GM12878 (cell line): ENCODE data around the gene DRAXIN. TPM values are rescaled to one million over a fixed set of nuclear protein-coding genes. Genes with fewer than 3 reads are reported as not detected.

ENCODE experiments used
- JUNB ChIP-seq: IDR thresholded peaks from 2 replicates; pipeline ENCODE4 v1.6.1; 2016; ENCODE audit warnings: antibody characterized with exemption, mild to moderate bottlenecking
- MYC ChIP-seq: IDR thresholded peaks from 2 replicates; pipeline ENCODE4 v1.6.1; 2011; ENCODE audit warnings: mild to moderate bottlenecking, low read length, moderate library complexity, inconsistent platforms; ENCODE audit not compliant: insufficient read depth, insufficient replicate concordance, insufficient read length, severe bottlenecking
- POLR2A ChIP-seq: IDR thresholded peaks from 2 replicates; pipeline ENCODE4 v1.6.1; 2011; ENCODE audit warnings: low read depth, mild to moderate bottlenecking, low read length
- YY1 ChIP-seq: IDR thresholded peaks from 2 replicates; pipeline ENCODE4 v1.6.1; 2011; ENCODE audit warnings: low read depth, mild to moderate bottlenecking, low read length
- ZNF622 ChIP-seq: fragments of 450-650 bp; IDR thresholded peaks from 2 replicates; pipeline ENCODE4 v1.6.1; 2017; ENCODE audit warnings: mild to moderate bottlenecking, inconsistent platforms
- polyA plus RNA-seq, 11 experiments: library from polyadenylated mRNA; depleted of rRNA in 4 of 11; unstranded in 6 of 11; stranded (reverse) in 5 of 11; fragments of >200 nt; fragmentation: Nextera tagmentation in 4 of 11; fragmentation: Illumina TruSeq in 1 of 11; extraction: Ambion mirVana in 4 of 11; extraction: Trizol in 1 of 11; gene quantifications; 1 replicate in 1 of 11; 2 replicates in 10 of 11; pipeline versions ENCODE4 v1.2.1 to v1.2.3, GENCODE V29; 2011 to 2016; ENCODE audit warnings: inconsistent platforms in 2 of 11, missing spikeins in 2 of 11, low read depth in 1 of 11
- total RNA-seq, 4 experiments: library from RNA; depleted of rRNA in 3 of 4; stranded (reverse); fragments of >200 nt in 3 of 4; fragmentation: Illumina TruSeq in 1 of 4; extraction: Trizol in 1 of 4; gene quantifications; 2 replicates each; pipeline versions ENCODE4 v1.2.1 to v1.2.3, GENCODE V29; 2013 to 2021
- TF ChIP-seq, protein P1 (sequence below), 3 experiments: IDR thresholded peaks in 2 of 3; conservative IDR thresholded peaks in 1 of 3; 2 replicates each; pipeline ENCODE4 v1.5.1; 2011; ENCODE audit warnings: low read depth in 3 of 3, low read length in 3 of 3, mild to moderate bottlenecking in 3 of 3, control low read depth in 2 of 3, moderate library complexity in 2 of 3, inconsistent platforms in 1 of 3, mixed read lengths in 1 of 3; ENCODE audit not compliant: control insufficient read depth in 2 of 3, insufficient read depth in 1 of 3; ENCODE audit errors: extremely low read depth in 1 of 3
- TF ChIP-seq, protein P2 (sequence below): fragments of 450-650 bp; IDR thresholded peaks from 2 replicates; pipeline ENCODE4 v1.6.1; 2018; ENCODE audit warnings: mild to moderate bottlenecking, low read depth, moderate library complexity; ENCODE audit not compliant: partially characterized antibody

DRAXIN gene
- total and polyA plus RNA-seq, 10 of the 15 experiments (the other 5 are each of a cell fraction or from before 2014, with no cell fraction given): 0.01 to 0.05 (median 0.03) TPM; not detected in 3

DNA sequence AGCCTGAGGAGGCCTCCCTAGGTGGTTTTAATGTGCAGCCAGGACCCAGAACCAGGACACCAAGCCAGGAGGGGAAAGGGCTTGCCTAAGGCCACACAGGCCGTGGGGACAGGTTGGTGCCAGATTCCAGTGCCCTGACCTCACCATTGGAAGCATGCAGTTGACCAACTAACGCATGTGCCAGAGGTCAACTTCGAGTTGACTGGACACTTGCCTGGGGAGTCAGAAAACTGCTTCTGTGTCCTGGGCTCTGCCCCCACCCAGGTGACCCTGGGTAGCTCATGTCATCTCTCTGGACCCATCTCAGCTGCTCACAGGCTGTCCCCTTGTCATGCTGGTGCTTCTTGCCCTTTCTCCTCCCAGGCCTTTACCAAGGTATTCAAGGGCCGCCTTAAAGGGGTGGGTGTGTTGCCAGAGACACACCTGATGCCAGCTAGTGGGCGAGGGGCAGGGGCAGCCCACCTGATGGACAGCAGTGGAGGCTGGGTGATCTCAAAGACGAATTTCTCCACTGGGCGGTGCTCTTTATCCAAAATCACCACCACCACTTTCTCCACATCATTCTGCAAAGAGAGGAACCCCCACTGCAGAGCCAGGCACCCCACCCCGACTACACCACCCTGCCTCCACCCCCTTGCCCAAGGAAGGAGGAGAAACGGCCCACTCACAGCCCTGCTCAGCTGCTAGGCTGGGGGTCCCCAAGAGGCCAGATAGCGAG is 15.0 kb upstream of the DRAXIN start (continued):
- TF ChIP-seq ZNF622: no peak
- TF ChIP-seq YY1: no peak
- no peak for TF ChIP-seq JUNB
- TF ChIP-seq, protein P1, sequence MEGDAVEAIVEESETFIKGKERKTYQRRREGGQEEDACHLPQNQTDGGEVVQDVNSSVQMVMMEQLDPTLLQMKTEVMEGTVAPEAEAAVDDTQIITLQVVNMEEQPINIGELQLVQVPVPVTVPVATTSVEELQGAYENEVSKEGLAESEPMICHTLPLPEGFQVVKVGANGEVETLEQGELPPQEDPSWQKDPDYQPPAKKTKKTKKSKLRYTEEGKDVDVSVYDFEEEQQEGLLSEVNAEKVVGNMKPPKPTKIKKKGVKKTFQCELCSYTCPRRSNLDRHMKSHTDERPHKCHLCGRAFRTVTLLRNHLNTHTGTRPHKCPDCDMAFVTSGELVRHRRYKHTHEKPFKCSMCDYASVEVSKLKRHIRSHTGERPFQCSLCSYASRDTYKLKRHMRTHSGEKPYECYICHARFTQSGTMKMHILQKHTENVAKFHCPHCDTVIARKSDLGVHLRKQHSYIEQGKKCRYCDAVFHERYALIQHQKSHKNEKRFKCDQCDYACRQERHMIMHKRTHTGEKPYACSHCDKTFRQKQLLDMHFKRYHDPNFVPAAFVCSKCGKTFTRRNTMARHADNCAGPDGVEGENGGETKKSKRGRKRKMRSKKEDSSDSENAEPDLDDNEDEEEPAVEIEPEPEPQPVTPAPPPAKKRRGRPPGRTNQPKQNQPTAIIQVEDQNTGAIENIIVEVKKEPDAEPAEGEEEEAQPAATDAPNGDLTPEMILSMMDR (IDR thresholded peaks at IDR 0.05 in 2 of 3, conservative IDR thresholded peaks at IDR 0.05 in 1 of 3; ENCODE audit: control insufficient read depth in 2 of 3, extremely low read depth in 1 of 3, insufficient read depth in 1 of 3, low read depth in 3 of 3, low read length in 3 of 3): 0 out of 6 replicates have a peak, but pooled peaks of 1 of the 3 experiments have one; percentile 5
- peak; percentile 26; the same call in 1 of the 2 replicates for TF ChIP-seq POLR2A
- no peak for TF ChIP-seq MYC
- TF ChIP-seq, protein P2, sequence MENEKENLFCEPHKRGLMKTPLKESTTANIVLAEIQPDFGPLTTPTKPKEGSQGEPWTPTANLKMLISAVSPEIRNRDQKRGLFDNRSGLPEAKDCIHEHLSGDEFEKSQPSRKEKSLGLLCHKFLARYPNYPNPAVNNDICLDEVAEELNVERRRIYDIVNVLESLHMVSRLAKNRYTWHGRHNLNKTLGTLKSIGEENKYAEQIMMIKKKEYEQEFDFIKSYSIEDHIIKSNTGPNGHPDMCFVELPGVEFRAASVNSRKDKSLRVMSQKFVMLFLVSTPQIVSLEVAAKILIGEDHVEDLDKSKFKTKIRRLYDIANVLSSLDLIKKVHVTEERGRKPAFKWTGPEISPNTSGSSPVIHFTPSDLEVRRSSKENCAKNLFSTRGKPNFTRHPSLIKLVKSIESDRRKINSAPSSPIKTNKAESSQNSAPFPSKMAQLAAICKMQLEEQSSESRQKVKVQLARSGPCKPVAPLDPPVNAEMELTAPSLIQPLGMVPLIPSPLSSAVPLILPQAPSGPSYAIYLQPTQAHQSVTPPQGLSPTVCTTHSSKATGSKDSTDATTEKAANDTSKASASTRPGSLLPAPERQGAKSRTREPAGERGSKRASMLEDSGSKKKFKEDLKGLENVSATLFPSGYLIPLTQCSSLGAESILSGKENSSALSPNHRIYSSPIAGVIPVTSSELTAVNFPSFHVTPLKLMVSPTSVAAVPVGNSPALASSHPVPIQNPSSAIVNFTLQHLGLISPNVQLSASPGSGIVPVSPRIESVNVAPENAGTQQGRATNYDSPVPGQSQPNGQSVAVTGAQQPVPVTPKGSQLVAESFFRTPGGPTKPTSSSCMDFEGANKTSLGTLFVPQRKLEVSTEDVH: no peak
